Activated CD4-positive, alpha-beta T cell treated with anti-CD3 and anti-CD28 coated beads for 1 hour (primary cell): ENCODE results near the gene POLR1E.
A peak's percentile ranks its signal among the peaks of the same experiment; 100 is the strongest.
"Not testable (repeated sequence)": the region's sequence is repeated elsewhere in the genome, so short reads cannot be mapped to it uniquely, and the experiment has no call there.

Source experiments
- DNase-seq: peaks from one replicate; pipeline ENCODE4 v3.0.0-alpha.2; 2020

The POLR1E gene

DNA sequence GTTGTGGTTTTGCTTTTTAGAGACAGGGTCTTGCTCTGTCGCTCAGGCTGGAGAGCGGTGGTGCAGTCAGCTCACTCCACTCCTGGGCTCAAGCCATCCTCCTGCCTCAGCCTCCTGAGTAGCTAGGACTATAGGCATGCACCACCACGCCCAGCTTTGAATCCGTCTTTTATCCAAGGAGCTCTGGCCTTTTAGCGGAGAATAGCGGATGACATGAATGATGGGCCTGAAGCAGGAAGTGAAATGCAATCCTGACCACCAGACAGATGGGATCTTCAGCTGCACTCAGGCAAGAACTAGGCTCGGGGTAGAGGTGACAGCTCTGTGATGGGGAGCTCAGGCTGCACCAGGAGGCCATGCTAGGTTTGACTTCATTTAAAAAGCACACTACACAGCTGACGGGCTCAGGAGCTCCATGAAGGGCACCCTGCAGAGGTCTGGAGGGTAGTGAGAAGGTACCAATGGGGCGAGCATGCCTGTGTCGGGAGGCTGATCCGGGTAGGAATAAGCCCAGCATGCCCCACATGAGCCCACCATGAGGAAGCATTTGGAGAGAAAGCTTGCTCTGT is 21.9 kb downstream of the POLR1E start:
- DNase-seq: no peak

GRCh38 chr9:37508135-37508833 is 22.5 kb downstream of the POLR1E start:
- DNase-seq: no peak

GRCh38 chr9:37508834-37509206 is 23.1 kb downstream of the POLR1E start:
- no peak for DNase-seq

GRCh38 chr9:37509536-37509935 is 23.8 kb downstream of the POLR1E start:
- DNase-seq: no peak

DNA sequence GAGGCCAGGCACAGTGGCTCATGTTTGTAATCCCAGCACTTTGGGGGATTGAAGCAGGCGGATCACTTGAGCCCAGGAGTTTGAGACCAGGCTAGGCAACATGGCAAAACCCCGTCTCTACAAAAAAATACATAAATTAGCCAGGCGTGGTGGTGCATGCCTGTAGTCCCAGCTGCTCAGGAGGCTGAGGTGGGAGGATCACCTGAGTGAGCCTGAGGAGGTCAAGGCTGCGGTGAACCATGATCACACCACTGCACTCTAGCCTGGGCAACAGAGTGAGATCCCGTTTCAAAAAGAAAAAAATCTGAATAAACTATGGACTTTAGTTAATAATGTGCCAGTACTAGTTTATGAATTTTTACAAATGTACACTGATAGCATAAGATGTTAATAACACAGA is 24.3 kb downstream of the POLR1E start:
- not testable (repeated sequence) for DNase-seq

GRCh38 chr9:37511016-37512010 is 25.6 kb downstream of the POLR1E start:
- no peak for DNase-seq

DNA sequence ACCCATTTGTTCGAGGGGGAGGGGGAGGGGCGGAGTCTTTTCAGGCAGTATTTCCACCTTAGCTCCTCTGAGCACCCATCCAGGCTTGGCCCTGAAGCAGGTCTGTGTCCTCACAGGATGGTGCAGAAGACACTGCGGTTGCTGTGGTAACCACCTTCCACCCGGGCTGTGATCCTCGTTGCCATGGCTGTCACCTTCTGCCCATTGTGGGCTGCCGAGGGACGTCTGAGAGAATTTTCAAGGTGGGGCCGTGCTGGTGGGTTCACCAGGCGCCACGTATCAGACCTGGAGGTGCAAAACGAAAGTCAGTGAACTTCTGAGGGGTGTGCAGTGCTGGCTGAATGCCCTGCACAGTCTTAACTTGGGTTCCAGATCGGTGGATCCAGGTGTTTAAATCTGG is 26.7 kb downstream of the POLR1E start:
- DNase-seq: no peak

DNA sequence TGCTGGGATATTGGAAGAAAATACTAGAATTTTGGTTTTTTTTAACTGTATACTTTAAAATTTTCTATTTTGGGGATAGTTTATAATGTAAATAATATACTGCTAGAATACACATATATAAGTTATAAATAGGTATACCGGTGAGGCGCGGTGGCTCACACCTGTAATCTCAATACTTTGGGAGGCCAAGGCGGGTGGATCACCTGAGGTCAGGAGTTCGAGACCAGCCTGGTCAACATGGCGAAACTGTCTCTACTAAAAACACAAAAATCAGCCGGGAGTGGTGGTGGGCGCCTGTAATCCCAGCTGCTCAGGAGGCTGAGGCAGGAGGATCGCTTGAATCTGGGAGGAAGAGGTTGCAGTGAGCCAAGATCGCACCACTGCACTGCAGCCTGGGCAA is 28.7 kb downstream of the POLR1E start:
- not testable (repeated sequence) for DNase-seq

- no peak for DNase-seq
Measured at GRCh38 chr9:37514999-37515398, 29.3 kb downstream of the POLR1E start.

- DNase-seq: no peak
Measured at GRCh38 chr9:37515620-37516258, 30.0 kb downstream of the POLR1E start.

DNA sequence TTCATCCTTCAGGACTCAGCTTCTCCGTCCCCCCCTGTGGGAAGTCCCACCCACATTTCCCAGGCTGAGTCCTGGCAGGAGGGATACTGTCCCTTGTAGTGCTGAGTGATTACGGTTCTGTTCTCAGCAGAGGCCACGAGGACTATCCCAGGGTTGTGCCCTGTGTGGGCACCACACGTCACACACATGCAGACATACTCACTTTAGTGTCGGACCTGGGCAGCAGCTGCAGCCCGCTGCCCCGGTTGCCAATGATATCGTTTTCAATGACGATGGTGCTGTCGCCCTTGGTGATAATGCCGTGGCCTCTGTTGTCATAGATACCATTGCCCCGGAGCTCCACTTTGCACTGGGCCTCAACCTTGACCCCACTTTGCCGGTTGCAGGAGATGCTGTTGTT is 32.2 kb downstream of the POLR1E start:
- DNase-seq: no peak

GRCh38 chr9:37520641-37521040 is 34.9 kb downstream of the POLR1E start:
- DNase-seq: no peak

- DNase-seq: no peak
Measured at GRCh38 chr9:37521111-37521510, 35.4 kb downstream of the POLR1E start.

- no peak for DNase-seq
Measured at GRCh38 chr9:37522971-37523370, 37.2 kb downstream of the POLR1E start.

DNA sequence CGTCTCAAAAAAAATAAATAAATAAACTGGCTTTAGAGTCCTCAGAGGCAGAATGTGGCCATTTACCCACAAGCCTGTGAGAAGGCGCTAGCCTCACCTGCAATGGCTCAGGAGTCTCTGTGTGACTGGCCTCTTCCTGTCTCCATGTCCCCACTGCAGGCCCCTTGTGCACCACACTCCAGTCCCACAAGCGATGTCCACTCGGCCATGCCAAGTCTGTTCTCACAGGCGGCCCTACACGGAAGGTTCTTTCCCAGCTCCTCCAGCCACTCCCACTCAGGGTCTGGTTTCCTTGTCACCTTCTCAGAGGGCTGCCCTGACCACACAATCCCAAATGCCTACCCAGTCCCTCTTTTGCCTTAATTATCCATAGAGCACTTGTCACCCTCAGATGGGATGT is 38.2 kb downstream of the POLR1E start:
- no peak for DNase-seq

DNA sequence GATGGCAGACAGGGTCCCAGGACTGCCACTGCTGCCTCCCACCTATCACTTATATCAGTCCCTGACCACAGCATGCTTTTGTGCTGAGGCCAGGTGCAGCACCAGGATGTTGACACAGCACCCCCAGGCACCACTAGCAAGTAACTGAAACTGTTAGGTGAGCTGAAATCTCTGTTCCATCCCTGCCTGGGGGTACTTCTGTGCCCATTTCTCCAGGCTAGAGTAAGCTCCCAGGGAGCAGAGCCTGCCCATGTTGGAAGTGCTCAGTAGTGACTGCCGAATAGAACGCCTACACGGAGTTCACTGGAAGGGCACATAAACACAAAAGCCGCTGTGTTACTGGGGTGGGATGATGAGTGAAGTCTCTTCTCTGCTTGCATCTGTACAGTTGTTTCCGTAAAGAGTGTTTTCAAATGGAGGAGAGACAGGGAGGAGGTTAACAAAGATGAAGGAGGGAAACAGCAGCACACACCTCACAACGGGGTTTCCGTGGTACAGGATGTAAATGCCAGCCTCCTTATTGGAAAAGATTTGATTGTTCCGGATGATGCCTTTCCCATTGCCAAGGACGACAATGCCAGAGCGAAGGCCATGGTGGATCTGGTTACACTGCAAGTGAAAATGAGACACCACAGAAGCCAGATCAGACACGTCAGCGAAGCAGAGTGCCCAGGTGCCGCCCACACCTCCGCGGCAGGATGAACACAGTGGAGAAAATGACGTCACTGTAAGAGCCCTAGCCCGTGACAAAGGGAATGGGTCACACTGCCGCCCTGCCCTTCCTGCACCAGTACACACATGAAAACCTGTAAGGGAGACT is 43.1 kb downstream of the POLR1E start:
- DNase-seq: peak; percentile 59

- DNase-seq: no peak
Measured at GRCh38 chr9:37531699-37532098, 46.0 kb downstream of the POLR1E start.

DNA sequence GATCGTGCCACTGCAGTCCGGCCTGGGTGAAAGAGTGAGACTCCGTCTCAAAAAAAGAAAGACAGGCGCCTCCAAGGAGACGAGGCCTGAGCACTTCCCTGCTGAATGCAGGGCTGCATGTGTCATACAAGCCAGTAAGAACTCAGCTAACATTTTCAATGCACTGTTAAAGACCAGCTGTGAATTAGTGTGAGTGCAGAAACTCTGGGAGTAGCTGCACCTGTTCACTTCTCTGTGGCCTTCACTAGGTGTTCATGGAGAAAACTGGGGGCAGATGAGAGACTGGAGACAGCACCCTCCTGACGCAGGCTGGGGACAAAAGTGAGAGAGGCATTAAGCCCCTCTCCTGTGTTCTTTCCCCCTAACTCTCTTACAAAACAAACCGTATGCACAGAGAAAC is 48.7 kb downstream of the POLR1E start:
- no peak for DNase-seq

GRCh38 chr9:37534901-37535300 is 49.2 kb downstream of the POLR1E start:
- no peak for DNase-seq

GRCh38 chr9:37538099-37538498 is 52.4 kb downstream of the POLR1E start:
- DNase-seq: no peak

GRCh38 chr9:37539634-37540033 is 53.9 kb downstream of the POLR1E start:
- DNase-seq: no peak

- no peak for DNase-seq
Measured at GRCh38 chr9:37540634-37541033, 54.9 kb downstream of the POLR1E start.
